Stimulated activated naive CD8-positive, alpha-beta T cell treated with anti-CD3 and anti-CD28 coated beads, Interleukin-15, amount 100 ng/mL, for 72 hours (primary cell): ENCODE measurements around the gene EDC4.

Source experiments
- ATAC-seq: fragments of 150-1000 bp; cut with Tn5 transposase; 2 replicates; pipeline ENCODE4 v1.10.0; 2021; ENCODE audit warnings: mild to moderate bottlenecking, moderate library complexity
- DNase-seq, 2 donors: peaks; one replicate each; pipeline ENCODE4 v3.0.0; 2021 to 2022
- H3K27ac Mint-ChIP-seq, 2 donors: one replicate each; pipeline ENCODE4 v1.8.0; 2022; ENCODE audit warnings: mild to moderate bottlenecking in 2 of 2, mixed read lengths in 2 of 2, moderate library complexity in 2 of 2
- H3K27me3 Mint-ChIP-seq: one replicate; pipeline ENCODE4 v1.8.0; 2022; ENCODE audit warnings: mixed read lengths
- H3K4me1 Mint-ChIP-seq: one replicate; pipeline ENCODE4 v1.8.0; 2022; ENCODE audit warnings: mild to moderate bottlenecking, mixed read lengths
- H3K4me3 Mint-ChIP-seq, 2 donors: one replicate each; pipeline ENCODE4 v1.8.0; 2022; ENCODE audit warnings: mild to moderate bottlenecking in 2 of 2, mixed read lengths in 2 of 2, moderate library complexity in 1 of 2
- H3K9me3 Mint-ChIP-seq, 2 donors: one replicate each; pipeline ENCODE4 v1.8.0; 2022; ENCODE audit warnings: mixed read lengths in 2 of 2

Gene EDC4

GRCh38 chr16:67880584-67880983, 7.7 kb downstream of the EDC4 start:
- Mint-ChIP-seq H3K9me3 (no peaks in the 10 kb centered on the region), H3K27me3 (no peaks in the 10 kb centered on the region), H3K4me1 (peaks cover 8% of the 10 kb centered on the region), H3K27ac (peak overlapping the region in 1 of 2 donors; percentile 61), H3K4me3 (no peak overlapping the region)
- ATAC-seq (no peak), DNase-seq (no peak)

- no peak for DNase-seq
- Mint-ChIP-seq H3K27ac (no peak overlapping the region), H3K9me3 (no peaks in the 10 kb centered on the region), H3K4me1 (no peaks in the 10 kb centered on the region), H3K4me3 (no peak overlapping the region), H3K27me3 (no peaks in the 10 kb centered on the region)
- no peak for ATAC-seq
Measured at GRCh38 chr16:67881621-67882161, 8.8 kb downstream of the EDC4 start.

GRCh38 chr16:67882374-67883145, 9.7 kb downstream of the EDC4 start:
- no peak for DNase-seq

GRCh38 chr16:67883146-67883871, 10.5 kb downstream of the EDC4 start:
- H3K9me3 Mint-ChIP-seq = no peaks in the 10 kb centered on the region
- no peaks in the 10 kb centered on the region for H3K4me1 Mint-ChIP-seq
- H3K27ac Mint-ChIP-seq = no peak overlapping the region
- peak; percentile 32 for ATAC-seq
- no peak for DNase-seq
- no peak overlapping the region for H3K4me3 Mint-ChIP-seq
- H3K27me3 Mint-ChIP-seq = no peaks in the 10 kb centered on the region

More at GRCh38 chr16:67882374-67883145, 9.7 kb downstream of the EDC4 start:
- Mint-ChIP-seq H3K4me3 (no peak overlapping the region), H3K27me3 (no peaks in the 10 kb centered on the region), H3K9me3 (no peaks in the 10 kb centered on the region), H3K4me1 (no peaks in the 10 kb centered on the region), H3K27ac (no peak overlapping the region)
- no peak for ATAC-seq

GRCh38 chr16:67883872-67884261, 11.0 kb downstream of the EDC4 start:
- Mint-ChIP-seq H3K27ac (no peak overlapping the region), H3K9me3 (no peaks in the 10 kb centered on the region), H3K4me1 (no peaks in the 10 kb centered on the region), H3K4me3 (no peak overlapping the region), H3K27me3 (no peaks in the 10 kb centered on the region)
- ATAC-seq (peak; percentile 84), DNase-seq (peak; percentile 71 to 73)

- H3K4me3 Mint-ChIP-seq = no peak within 1 kb of the TSS
- ATAC-seq = no peak
- no peak for DNase-seq
- no peaks in the 10 kb centered on the region for H3K9me3 Mint-ChIP-seq
- H3K27ac Mint-ChIP-seq = peak within 1 kb of the TSS in 1 of 2 donors; percentile 67
- H3K27me3 Mint-ChIP-seq = no peaks in the 10 kb centered on the region
- no peaks in the 10 kb centered on the region for H3K4me1 Mint-ChIP-seq
Measured at GRCh38 chr16:67884684-67885083, 11.8 kb downstream of the EDC4 start, which contains the start of gene NRN1L. Gene NRN1L (plus strand): TSS chr16:67884885. CDS start chr16:67884904, 19 bp downstream.

GRCh38 chr16:67885545-67885944, 12.7 kb downstream of the EDC4 start:
- H3K4me3 Mint-ChIP-seq = no peak overlapping the region
- no peaks in the 10 kb centered on the region for H3K27me3 Mint-ChIP-seq
- H3K9me3 Mint-ChIP-seq = no peaks in the 10 kb centered on the region
- no peak overlapping the region for H3K27ac Mint-ChIP-seq
- ATAC-seq = no peak
- no peaks in the 10 kb centered on the region for H3K4me1 Mint-ChIP-seq
- DNase-seq = no peak

GRCh38 chr16:67885976-67886375, 13.1 kb downstream of the EDC4 start:
- DNase-seq = no peak
- Mint-ChIP-seq H3K4me1 (no peaks in the 10 kb centered on the region), H3K4me3 (no peak overlapping the region), H3K9me3 (no peaks in the 10 kb centered on the region), H3K27ac (no peak overlapping the region), H3K27me3 (no peaks in the 10 kb centered on the region)
- no peak for ATAC-seq

- no peak for DNase-seq
- ATAC-seq = no peak
- H3K4me1 Mint-ChIP-seq = no peaks in the 10 kb centered on the region
- H3K4me3 Mint-ChIP-seq = no peak overlapping the region
- H3K27ac Mint-ChIP-seq = peak overlapping the region in 1 of 2 donors; percentile 20
- H3K27me3 Mint-ChIP-seq = no peaks in the 10 kb centered on the region
- H3K9me3 Mint-ChIP-seq = no peaks in the 10 kb centered on the region
Measured at GRCh38 chr16:67886387-67886786, 13.5 kb downstream of the EDC4 start.

GRCh38 chr16:67888331-67888730, 15.5 kb downstream of the EDC4 start:
- Mint-ChIP-seq H3K27ac (no peak overlapping the region), H3K27me3 (no peaks in the 10 kb centered on the region), H3K4me1 (peaks cover 8% of the 10 kb centered on the region), H3K4me3 (no peak overlapping the region), H3K9me3 (no peaks in the 10 kb centered on the region)
- DNase-seq (no peak), ATAC-seq (no peak)

GRCh38 chr16:67892375-67892774, 19.5 kb downstream of the EDC4 start:
- Mint-ChIP-seq H3K4me1 (peaks cover 27% of the 10 kb centered on the region), H3K27me3 (no peaks in the 10 kb centered on the region), H3K4me3 (peak overlapping the region; percentile 86 to 99), H3K9me3 (no peaks in the 10 kb centered on the region), H3K27ac (no peak overlapping the region)
- no peak for DNase-seq
- ATAC-seq = no peak

- H3K9me3 Mint-ChIP-seq = no peaks in the 10 kb centered on the region
- peak within 1 kb of the TSS; percentile 98 to 99 for H3K27ac Mint-ChIP-seq
- ATAC-seq (peak; percentile 99), DNase-seq (peak; percentile 87 to 92)
- peaks cover 29% of the 10 kb centered on the region for H3K4me1 Mint-ChIP-seq
- no peaks in the 10 kb centered on the region for H3K27me3 Mint-ChIP-seq
- H3K4me3 Mint-ChIP-seq = peak within 1 kb of the TSS; percentile 86 to 99
Measured at GRCh38 chr16:67892899-67893742, 20.3 kb downstream of the EDC4 start, which contains the start of gene PSKH1. Gene PSKH1 (plus strand): TSS chr16:67893254. CDS start chr16:67908750, 15,496 bp downstream.

- Mint-ChIP-seq H3K27me3 (no peaks in the 10 kb centered on the region), H3K9me3 (no peaks in the 10 kb centered on the region), H3K4me1 (peaks cover 29% of the 10 kb centered on the region), H3K27ac (peak overlapping the region; percentile 98 to 99), H3K4me3 (peak overlapping the region; percentile 86 to 99)
- ATAC-seq = no peak
- no peak for DNase-seq
Measured at GRCh38 chr16:67893743-67894399, 21.0 kb downstream of the EDC4 start.

- Mint-ChIP-seq H3K27me3 (no peaks in the 10 kb centered on the region), H3K27ac (no peak overlapping the region), H3K9me3 (no peaks in the 10 kb centered on the region), H3K4me1 (peaks cover 29% of the 10 kb centered on the region), H3K4me3 (no peak overlapping the region)
- no peak for ATAC-seq
- no peak for DNase-seq
Measured at GRCh38 chr16:67897231-67897630, 24.4 kb downstream of the EDC4 start.

- H3K9me3 Mint-ChIP-seq = no peaks in the 10 kb centered on the region
- no peaks in the 10 kb centered on the region for H3K27me3 Mint-ChIP-seq
- ATAC-seq (no peak), DNase-seq (no peak)
- H3K4me3 Mint-ChIP-seq = no peak overlapping the region
- peaks cover 8% of the 10 kb centered on the region for H3K4me1 Mint-ChIP-seq
- H3K27ac Mint-ChIP-seq = peak overlapping the region in 1 of 2 donors; percentile 59
Measured at GRCh38 chr16:67901734-67902133, 28.9 kb downstream of the EDC4 start.
